GM12891 (cell line): ENCODE measurements around the gene TCEAL3.

Experiments used
- PAX5 ChIP-seq: IDR thresholded peaks from 2 replicates; pipeline ENCODE4 v1.6.1; 2011; ENCODE audit warnings: low read length, moderate library complexity, mild to moderate bottlenecking; ENCODE audit not compliant: insufficient read depth, severe bottlenecking
- POLR2A ChIP-seq: IDR thresholded peaks from 2 replicates; pipeline ENCODE4 v1.6.1; 2011; ENCODE audit warnings: low read depth, low read length, control low read depth
- POLR2AphosphoS5 ChIP-seq: IDR thresholded peaks from 2 replicates; pipeline ENCODE4 v1.6.1; 2011; ENCODE audit warnings: low read depth, low read length, control low read depth
- TAF1 ChIP-seq: IDR thresholded peaks from 2 replicates; pipeline ENCODE4 v1.6.1; 2011; ENCODE audit warnings: low read depth, low read length, control low read depth

- TF ChIP-seq TAF1 (no peak), POLR2A (no peak), POLR2AphosphoS5 (no peak), PAX5 (no peak)
These were observed 22.1 kb upstream of the TCEAL3 start, which contains the start of gene TCEAL4 for GRCh38 chrX:103585411-103586313.
